PFSK-1 (cell line): ENCODE results near the gene ADAR.

Experiments
- FOXP2 ChIP-seq: optimal IDR thresholded peaks from 2 replicates; pipeline ENCODE3; 2011; ENCODE audit warnings: borderline replicate concordance, control low read depth, inconsistent platforms; ENCODE audit not compliant: insufficient read depth; ENCODE audit errors: extremely low read length, extremely low read depth
- POLR2AphosphoS5 ChIP-seq: IDR thresholded peaks from 2 replicates; pipeline ENCODE4 v1.6.1; 2012; ENCODE audit warnings: low read depth, mild to moderate bottlenecking, control low read depth, low read length, moderate library complexity
- REST ChIP-seq, 2 experiments: IDR thresholded peaks; 2 replicates each; pipeline versions ENCODE4 v1.6.1 to v1.8.0; 2011 to 2012; ENCODE audit warnings: low read depth in 2 of 2, low read length in 2 of 2, control low read depth in 1 of 2, inconsistent platforms in 1 of 2, mild to moderate bottlenecking in 1 of 2, moderate library complexity in 1 of 2; ENCODE audit not compliant: insufficient read depth in 1 of 2
- SIN3A ChIP-seq: IDR thresholded peaks from 2 replicates; pipeline ENCODE4 v1.6.1; 2012; ENCODE audit warnings: mild to moderate bottlenecking, low read length, moderate library complexity, borderline replicate concordance; ENCODE audit not compliant: insufficient read depth
- TAF1 ChIP-seq: IDR thresholded peaks from 2 replicates; pipeline ENCODE4 v1.6.1; 2012; ENCODE audit warnings: low read length, control low read depth, borderline replicate concordance; ENCODE audit not compliant: insufficient read depth

DNA sequence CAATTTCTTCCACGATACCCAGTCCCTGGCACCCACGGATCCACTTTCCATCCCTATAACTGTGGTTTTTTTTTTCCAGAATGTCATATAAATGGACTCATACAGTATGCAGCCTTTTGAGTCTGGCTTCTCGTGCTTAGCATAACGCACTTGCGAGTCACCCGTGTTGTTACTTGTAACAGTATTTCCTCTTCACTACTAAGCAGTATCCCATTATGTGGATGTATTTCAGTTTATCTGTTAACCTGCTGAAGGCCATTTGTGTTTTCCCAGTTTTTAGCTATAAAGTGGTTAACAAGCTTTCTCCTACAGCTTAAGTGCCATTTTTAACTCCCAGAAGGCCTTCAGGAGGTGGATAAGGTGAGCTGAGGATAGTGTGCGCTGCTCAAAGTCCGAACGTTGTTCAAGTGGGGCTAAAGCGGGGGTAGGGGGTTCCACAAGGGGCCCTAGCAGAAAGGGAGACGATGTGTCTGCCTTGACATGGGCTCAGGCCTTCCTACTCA is 829 bp downstream of the ADAR start:
- no peak for TF ChIP-seq TAF1
- no peak for TF ChIP-seq POLR2AphosphoS5
- no peak for TF ChIP-seq REST (IDR thresholded peaks at IDR 0.05; ENCODE audit: insufficient read depth in 1 of 2, low read depth in 2 of 2, low read length in 2 of 2)
- TF ChIP-seq SIN3A = no peak
- no peak for TF ChIP-seq FOXP2
